Measurements from ENCODE around the gene TMEM144.

TMEM144 gene

DNA sequence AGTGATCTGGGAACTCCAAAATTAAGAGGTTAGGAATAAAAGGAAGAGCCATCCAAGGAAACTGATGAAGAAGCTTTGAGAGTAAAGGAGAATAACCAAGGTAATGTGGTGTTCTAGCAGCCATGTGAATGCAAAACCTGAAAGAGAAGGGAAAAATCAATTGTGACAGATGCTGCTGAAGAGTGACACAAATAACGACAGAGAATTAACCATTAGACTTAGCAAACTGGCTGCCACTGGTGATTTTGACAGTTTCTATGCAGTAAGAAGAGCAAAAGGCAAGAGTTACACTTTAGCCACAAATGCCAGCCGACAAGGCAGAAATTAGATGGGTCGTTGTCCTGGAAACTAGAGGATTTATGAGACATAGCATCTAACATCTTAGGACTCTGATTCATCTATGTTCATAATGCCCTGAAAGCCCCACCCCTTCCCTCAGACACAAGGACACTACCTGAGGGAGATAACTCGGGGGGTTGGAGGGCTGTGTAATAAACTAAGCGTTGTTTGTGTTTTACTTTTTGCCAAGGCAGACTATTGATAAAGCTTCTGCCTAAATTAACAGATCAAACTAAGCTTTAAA, 13.0 kb upstream of the TMEM144 start:
- in situ Hi-C loops (cut with MboI; ENCODE audit: low pct_unique_long_range_greater_than_20kb, low sequenced_read_pairs, unreplicated experiment), result no loop called here
- no peak for TF ChIP-seq CTCF (IDR thresholded peaks at IDR 0.05; ENCODE audit: extremely low read depth, insufficient read depth, missing control alignments)
- DNase-seq (ENCODE audit: low spot score), result no peak

DNA sequence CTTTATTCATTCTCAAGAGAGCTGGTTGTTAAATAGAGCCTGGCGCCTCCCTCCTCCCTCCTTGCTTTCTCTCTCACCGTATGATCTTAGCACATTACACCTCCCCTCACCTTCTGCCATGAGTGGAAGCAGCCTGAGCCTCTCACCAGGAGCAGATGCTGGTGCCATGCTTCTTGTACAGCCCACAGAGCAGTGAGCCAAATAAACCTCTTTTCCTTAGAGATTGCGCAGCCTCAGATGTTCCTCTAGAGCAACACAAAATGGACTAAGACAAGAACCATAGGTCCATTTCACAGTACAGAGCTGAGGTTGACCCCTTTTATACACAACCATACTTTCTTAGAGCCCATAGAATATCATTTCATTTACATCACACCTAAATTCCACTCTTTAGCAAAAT, 10.1 kb upstream of the TMEM144 start:
- no peak for DNase-seq (ENCODE audit: low spot score)
- no peak for TF ChIP-seq CTCF (IDR thresholded peaks at IDR 0.05; ENCODE audit: extremely low read depth, insufficient read depth, missing control alignments)
- in situ Hi-C loops (cut with MboI; ENCODE audit: low pct_unique_long_range_greater_than_20kb, low sequenced_read_pairs, unreplicated experiment), result no loop called here

DNA sequence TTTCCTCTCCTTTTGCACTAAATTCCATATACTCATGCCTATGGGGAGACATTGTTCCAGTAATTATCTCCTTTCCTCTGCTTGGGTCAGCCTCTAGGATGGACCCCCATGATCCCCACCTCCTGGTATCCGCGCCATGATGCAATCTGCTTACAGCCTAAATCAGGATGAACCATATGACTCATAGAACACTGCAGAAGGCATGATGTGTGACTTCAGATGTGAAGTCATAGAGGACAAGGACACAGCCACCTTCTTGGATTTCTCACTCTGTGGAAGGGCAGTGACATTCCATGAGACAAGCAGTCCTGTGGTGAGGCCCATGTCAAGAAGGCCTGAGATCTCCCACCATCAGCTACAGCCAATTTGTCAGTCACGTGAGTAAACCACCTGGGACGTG, 9.0 kb upstream of the TMEM144 start:
- in situ Hi-C loops (cut with MboI; ENCODE audit: low pct_unique_long_range_greater_than_20kb, low sequenced_read_pairs, unreplicated experiment), result no loop called here
- no peak for DNase-seq (ENCODE audit: low spot score)
- TF ChIP-seq CTCF (IDR thresholded peaks at IDR 0.05; ENCODE audit: extremely low read depth, insufficient read depth, missing control alignments), result no peak

DNA sequence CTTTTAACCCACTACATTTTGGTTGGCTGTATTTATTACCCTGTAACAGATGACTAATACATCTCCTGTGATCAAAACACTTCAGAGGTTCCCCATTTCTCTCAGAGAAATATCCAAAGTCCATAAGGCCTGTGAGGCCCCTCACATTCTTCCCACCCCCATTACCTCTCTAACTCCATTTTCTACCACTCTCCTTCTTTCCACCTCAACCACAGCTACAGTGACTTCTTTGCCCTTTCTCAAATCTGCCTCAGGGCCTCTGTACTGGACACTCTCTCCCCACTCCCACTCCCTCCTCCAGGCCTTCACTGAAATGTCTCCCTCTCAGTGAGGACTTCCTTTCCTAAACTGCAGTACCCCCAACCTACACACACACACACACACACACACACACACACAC, 8.4 kb upstream of the TMEM144 start:
- in situ Hi-C loops (cut with MboI; ENCODE audit: low pct_unique_long_range_greater_than_20kb, low sequenced_read_pairs, unreplicated experiment), result no loop called here
- TF ChIP-seq CTCF (IDR thresholded peaks at IDR 0.05; ENCODE audit: extremely low read depth, insufficient read depth, missing control alignments), result no peak
- no peak for DNase-seq (ENCODE audit: low spot score)

DNA sequence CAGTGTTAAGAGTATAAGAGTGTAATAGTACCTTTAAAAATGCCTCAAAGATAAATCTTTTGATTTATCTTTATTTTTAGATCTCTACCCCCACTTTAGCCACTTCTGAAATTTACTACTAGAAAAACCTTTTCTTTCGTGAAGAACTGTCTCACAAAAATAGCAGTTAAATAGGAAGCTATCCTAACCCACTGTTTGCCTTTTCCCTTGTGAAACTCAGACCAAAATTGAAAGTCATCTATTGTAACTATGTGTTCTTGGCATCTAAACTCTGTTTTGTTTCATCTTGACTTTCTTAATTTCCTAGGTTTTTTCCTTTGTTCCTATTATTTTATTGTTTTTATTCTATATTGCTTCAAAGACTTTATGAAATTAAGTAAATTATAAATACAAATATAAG, 7.8 kb upstream of the TMEM144 start:
- in situ Hi-C loops (cut with MboI; ENCODE audit: low pct_unique_long_range_greater_than_20kb, low sequenced_read_pairs, unreplicated experiment), result no loop called here
- no peak for TF ChIP-seq CTCF (IDR thresholded peaks at IDR 0.05; ENCODE audit: extremely low read depth, insufficient read depth, missing control alignments)
- DNase-seq (ENCODE audit: low spot score), result no peak

DNA sequence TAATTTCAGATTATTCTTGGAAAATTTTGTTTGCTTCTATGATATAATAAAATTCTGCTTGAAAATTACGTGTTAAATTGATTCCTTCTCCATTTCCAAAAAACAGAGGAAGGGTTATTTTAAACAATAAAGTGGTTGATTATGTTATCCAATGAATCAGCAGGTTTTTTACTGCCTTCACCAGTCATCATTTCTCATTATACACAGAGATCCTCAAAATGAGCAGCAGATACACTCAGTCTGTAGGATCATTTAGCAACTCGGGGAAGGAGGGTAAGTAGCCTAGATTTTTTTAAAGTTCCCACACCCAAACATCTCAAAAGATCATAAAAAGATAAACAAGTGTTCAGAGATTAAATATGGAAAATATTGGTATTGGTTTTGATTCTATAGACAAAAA, 6.8 kb upstream of the TMEM144 start:
- TF ChIP-seq CTCF (IDR thresholded peaks at IDR 0.05; ENCODE audit: extremely low read depth, insufficient read depth, missing control alignments), result no peak
- no peak for DNase-seq (ENCODE audit: low spot score)
- in situ Hi-C loops (cut with MboI; ENCODE audit: low pct_unique_long_range_greater_than_20kb, low sequenced_read_pairs, unreplicated experiment), result no loop called here

- in situ Hi-C loops (cut with MboI; ENCODE audit: low pct_unique_long_range_greater_than_20kb, low sequenced_read_pairs, unreplicated experiment), result no loop called here
- DNase-seq (ENCODE audit: low spot score), result no peak
- no peak for TF ChIP-seq CTCF (IDR thresholded peaks at IDR 0.05; ENCODE audit: extremely low read depth, insufficient read depth, missing control alignments)
Observed at GRCh38 chr4:158203929-158204328, 6.4 kb upstream of the TMEM144 start.
